Measurements from ENCODE around the gene SLC17A8.

The SLC17A8 gene

DNA sequence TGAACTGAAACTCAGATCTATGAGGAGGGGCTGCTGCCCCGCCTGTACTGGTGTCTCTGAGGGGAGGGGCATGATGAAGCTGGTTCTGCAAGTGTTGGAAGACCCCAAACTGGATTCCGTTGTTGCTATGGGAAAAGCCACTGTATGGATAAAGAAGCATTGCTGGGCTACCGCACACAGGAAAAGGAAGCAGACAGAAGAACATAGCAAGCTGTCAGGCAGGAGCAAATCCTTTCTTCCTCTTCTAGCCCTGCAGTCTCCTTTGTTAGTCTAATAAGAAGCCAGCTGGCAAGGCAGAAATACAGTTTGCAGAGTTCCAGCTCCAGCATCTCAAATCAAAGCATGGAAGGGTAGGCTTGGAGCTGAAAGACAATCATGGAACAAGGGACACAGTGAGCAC, 90.5 kb downstream of the SLC17A8 start (continued):
- TF ChIP-seq, protein P1, sequence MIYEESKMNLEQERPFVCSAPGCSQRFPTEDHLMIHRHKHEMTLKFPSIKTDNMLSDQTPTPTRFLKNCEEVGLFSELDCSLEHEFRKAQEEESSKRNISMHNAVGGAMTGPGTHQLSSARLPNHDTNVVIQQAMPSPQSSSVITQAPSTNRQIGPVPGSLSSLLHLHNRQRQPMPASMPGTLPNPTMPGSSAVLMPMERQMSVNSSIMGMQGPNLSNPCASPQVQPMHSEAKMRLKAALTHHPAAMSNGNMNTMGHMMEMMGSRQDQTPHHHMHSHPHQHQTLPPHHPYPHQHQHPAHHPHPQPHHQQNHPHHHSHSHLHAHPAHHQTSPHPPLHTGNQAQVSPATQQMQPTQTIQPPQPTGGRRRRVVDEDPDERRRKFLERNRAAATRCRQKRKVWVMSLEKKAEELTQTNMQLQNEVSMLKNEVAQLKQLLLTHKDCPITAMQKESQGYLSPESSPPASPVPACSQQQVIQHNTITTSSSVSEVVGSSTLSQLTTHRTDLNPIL (CRISPR knock-in tag; IDR thresholded peaks at IDR 0.05; ENCODE audit: low read depth), result no peak
- TF ChIP-seq GLIS3 (CRISPR knock-in tag; IDR thresholded peaks at IDR 0.05) (no peak), PPARA (CRISPR knock-in tag; IDR thresholded peaks at IDR 0.05; ENCODE audit: borderline replicate concordance) (no peak), ZNF70 (CRISPR knock-in tag; IDR thresholded peaks at IDR 0.05) (no peak), BACH2 (CRISPR knock-in tag; IDR thresholded peaks at IDR 0.05; ENCODE audit: borderline replicate concordance) (no peak), ESRRG (CRISPR knock-in tag; IDR thresholded peaks at IDR 0.05) (no peak), RARB (CRISPR knock-in tag; IDR thresholded peaks at IDR 0.05) (no peak), ARNTL (CRISPR knock-in tag; IDR thresholded peaks at IDR 0.05; ENCODE audit: borderline replicate concordance, low read depth) (no peak), ZC3H10 (CRISPR knock-in tag; IDR thresholded peaks at IDR 0.05) (no peak), CSDC2 (CRISPR knock-in tag; IDR thresholded peaks at IDR 0.05) (no peak), OSR1 (CRISPR knock-in tag; IDR thresholded peaks at IDR 0.05) (no peak)

DNA sequence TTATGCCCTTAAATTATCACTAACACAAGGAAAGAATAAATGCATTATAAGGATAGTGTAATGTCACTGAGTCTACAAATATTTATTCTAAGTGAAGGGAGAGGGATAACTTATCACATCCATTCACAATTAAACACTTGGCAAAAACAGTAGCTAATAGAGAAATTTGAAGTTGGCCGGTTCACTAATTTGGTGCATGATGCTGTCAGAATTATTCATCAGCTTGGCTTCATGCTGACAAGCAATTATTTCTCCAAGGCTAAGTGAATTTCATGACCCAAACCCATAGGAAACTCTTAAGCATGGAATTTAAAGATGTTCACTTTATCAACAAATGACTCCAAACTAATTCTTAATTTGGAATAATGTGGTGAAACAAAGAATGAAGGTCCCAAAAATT, 91.8 kb downstream of the SLC17A8 start:
- no peak for ATAC-seq
- TF ChIP-seq PPARA (CRISPR knock-in tag; IDR thresholded peaks at IDR 0.05; ENCODE audit: borderline replicate concordance), result no peak
- TF ChIP-seq, protein P2, sequence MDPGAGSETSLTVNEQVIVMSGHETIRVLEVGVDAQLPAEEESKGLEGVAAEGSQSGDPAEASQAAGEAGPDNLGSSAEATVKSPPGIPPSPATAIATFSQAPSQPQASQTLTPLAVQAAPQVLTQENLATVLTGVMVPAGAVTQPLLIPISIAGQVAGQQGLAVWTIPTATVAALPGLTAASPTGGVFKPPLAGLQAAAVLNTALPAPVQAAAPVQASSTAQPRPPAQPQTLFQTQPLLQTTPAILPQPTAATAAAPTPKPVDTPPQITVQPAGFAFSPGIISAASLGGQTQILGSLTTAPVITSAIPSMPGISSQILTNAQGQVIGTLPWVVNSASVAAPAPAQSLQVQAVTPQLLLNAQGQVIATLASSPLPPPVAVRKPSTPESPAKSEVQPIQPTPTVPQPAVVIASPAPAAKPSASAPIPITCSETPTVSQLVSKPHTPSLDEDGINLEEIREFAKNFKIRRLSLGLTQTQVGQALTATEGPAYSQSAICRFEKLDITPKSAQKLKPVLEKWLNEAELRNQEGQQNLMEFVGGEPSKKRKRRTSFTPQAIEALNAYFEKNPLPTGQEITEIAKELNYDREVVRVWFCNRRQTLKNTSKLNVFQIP (CRISPR knock-in tag; IDR thresholded peaks at IDR 0.05; ENCODE audit: borderline replicate concordance, low read depth), result no peak
- no peak for TF ChIP-seq ESRRG (CRISPR knock-in tag; IDR thresholded peaks at IDR 0.05)
- TF ChIP-seq SNAI2 (CRISPR knock-in tag; IDR thresholded peaks at IDR 0.05), result no peak
- TF ChIP-seq, protein P3, sequence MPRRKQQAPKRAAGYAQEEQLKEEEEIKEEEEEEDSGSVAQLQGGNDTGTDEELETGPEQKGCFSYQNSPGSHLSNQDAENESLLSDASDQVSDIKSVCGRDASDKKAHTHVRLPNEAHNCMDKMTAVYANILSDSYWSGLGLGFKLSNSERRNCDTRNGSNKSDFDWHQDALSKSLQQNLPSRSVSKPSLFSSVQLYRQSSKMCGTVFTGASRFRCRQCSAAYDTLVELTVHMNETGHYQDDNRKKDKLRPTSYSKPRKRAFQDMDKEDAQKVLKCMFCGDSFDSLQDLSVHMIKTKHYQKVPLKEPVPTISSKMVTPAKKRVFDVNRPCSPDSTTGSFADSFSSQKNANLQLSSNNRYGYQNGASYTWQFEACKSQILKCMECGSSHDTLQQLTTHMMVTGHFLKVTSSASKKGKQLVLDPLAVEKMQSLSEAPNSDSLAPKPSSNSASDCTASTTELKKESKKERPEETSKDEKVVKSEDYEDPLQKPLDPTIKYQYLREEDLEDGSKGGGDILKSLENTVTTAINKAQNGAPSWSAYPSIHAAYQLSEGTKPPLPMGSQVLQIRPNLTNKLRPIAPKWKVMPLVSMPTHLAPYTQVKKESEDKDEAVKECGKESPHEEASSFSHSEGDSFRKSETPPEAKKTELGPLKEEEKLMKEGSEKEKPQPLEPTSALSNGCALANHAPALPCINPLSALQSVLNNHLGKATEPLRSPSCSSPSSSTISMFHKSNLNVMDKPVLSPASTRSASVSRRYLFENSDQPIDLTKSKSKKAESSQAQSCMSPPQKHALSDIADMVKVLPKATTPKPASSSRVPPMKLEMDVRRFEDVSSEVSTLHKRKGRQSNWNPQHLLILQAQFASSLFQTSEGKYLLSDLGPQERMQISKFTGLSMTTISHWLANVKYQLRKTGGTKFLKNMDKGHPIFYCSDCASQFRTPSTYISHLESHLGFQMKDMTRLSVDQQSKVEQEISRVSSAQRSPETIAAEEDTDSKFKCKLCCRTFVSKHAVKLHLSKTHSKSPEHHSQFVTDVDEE (CRISPR knock-in tag; IDR thresholded peaks at IDR 0.05), result no peak
- TF ChIP-seq GLIS3 (CRISPR knock-in tag; IDR thresholded peaks at IDR 0.05), result no peak
- no peak for TF ChIP-seq ZNF70 (CRISPR knock-in tag; IDR thresholded peaks at IDR 0.05)
- TF ChIP-seq ZNF565 (CRISPR knock-in tag; conservative IDR thresholded peaks at IDR 0.05; ENCODE audit: low read depth), result no peak
- TF ChIP-seq, protein P1 (CRISPR knock-in tag; IDR thresholded peaks at IDR 0.05; ENCODE audit: low read depth), result no peak
- no peak for TF ChIP-seq ISL1 (CRISPR knock-in tag; IDR thresholded peaks at IDR 0.05)
- TF ChIP-seq TCF4 (CRISPR knock-in tag; IDR thresholded peaks at IDR 0.05; ENCODE audit: borderline replicate concordance), result no peak
- TF ChIP-seq ARNTL (CRISPR knock-in tag; IDR thresholded peaks at IDR 0.05; ENCODE audit: borderline replicate concordance, low read depth), result no peak
- TF ChIP-seq ZC3H10 (CRISPR knock-in tag; IDR thresholded peaks at IDR 0.05), result no peak
- TF ChIP-seq CSDC2 (CRISPR knock-in tag; IDR thresholded peaks at IDR 0.05), result no peak
- TF ChIP-seq, protein P4, sequence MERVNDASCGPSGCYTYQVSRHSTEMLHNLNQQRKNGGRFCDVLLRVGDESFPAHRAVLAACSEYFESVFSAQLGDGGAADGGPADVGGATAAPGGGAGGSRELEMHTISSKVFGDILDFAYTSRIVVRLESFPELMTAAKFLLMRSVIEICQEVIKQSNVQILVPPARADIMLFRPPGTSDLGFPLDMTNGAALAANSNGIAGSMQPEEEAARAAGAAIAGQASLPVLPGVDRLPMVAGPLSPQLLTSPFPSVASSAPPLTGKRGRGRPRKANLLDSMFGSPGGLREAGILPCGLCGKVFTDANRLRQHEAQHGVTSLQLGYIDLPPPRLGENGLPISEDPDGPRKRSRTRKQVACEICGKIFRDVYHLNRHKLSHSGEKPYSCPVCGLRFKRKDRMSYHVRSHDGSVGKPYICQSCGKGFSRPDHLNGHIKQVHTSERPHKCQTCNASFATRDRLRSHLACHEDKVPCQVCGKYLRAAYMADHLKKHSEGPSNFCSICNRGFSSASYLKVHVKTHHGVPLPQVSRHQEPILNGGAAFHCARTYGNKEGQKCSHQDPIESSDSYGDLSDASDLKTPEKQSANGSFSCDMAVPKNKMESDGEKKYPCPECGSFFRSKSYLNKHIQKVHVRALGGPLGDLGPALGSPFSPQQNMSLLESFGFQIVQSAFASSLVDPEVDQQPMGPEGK (CRISPR knock-in tag; IDR thresholded peaks at IDR 0.05; ENCODE audit: borderline replicate concordance), result no peak

DNA sequence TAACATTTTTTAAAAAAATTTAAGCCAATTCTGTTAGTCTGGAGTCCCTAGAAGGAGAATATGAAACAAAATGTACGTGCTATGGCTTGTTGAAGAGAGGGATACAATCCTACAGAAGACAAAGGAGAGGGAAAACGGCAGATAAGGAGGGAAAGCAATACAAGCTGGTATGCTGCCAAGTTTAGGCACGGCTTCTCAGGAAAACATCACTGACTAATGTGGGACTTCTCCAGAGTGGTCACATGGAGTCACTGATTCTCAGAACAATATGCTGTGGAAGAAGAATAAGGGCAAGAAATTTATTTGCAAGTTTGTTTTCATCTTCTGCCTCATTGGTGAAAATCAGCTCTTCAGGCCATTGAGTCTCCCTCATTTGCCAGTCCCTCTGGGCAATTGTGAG, 93.9 kb downstream of the SLC17A8 start:
- no peak for TF ChIP-seq ZNF8 (CRISPR knock-in tag; IDR thresholded peaks at IDR 0.05)
- no peak for TF ChIP-seq PPARA (CRISPR knock-in tag; IDR thresholded peaks at IDR 0.05; ENCODE audit: borderline replicate concordance)
- no peak for TF ChIP-seq ZNF70 (CRISPR knock-in tag; IDR thresholded peaks at IDR 0.05)
- no peak for TF ChIP-seq ZC3H10 (CRISPR knock-in tag; IDR thresholded peaks at IDR 0.05)
- TF ChIP-seq SNAI2 (CRISPR knock-in tag; IDR thresholded peaks at IDR 0.05), result no peak
- TF ChIP-seq ESRRG (CRISPR knock-in tag; IDR thresholded peaks at IDR 0.05), result no peak
- no peak for TF ChIP-seq BACH2 (CRISPR knock-in tag; IDR thresholded peaks at IDR 0.05; ENCODE audit: borderline replicate concordance)
- no peak for TF ChIP-seq RARB (CRISPR knock-in tag; IDR thresholded peaks at IDR 0.05)
- TF ChIP-seq TCF4 (CRISPR knock-in tag; IDR thresholded peaks at IDR 0.05; ENCODE audit: borderline replicate concordance), result no peak
- ATAC-seq, result no peak

Measured in SK-N-SH treated with all-trans-retinoic acid at 6 μM for 48 hours (cell line).